M059J (cell line): ENCODE measurements around the gene WWOX. TPM values are rescaled to one million over a fixed set of nuclear protein-coding genes. Genes with fewer than 3 reads are reported as not detected.

Source experiments
- DNase-seq: peaks from one replicate; pipeline ENCODE4 v3.0.0-alpha.2; 2012; ENCODE audit warnings: low read depth
- total RNA-seq: library from RNA; depleted of rRNA; stranded (reverse); fragments of >200 nt; shearing (Covaris generic); gene quantifications from 2 replicates; pipeline ENCODE4 v1.2.3, GENCODE V29; 2014

WWOX gene
- total RNA-seq, 1 experiment from 2014 or later: 13.7 TPM

GRCh38 chr16:78465730-78466129, 366.3 kb downstream of the WWOX start:
- no peak for DNase-seq

- DNase-seq: no peak
Observed at GRCh38 chr16:78469787-78470186, 370.3 kb downstream of the WWOX start.

- DNase-seq: no peak
Observed at GRCh38 chr16:78473031-78473699, 373.7 kb downstream of the WWOX start.

- DNase-seq: no peak
Observed at GRCh38 chr16:78474762-78475161, 375.3 kb downstream of the WWOX start.

GRCh38 chr16:78476615-78477014, 377.2 kb downstream of the WWOX start:
- no peak for DNase-seq

GRCh38 chr16:78478267-78478861, 378.9 kb downstream of the WWOX start:
- no peak for DNase-seq

GRCh38 chr16:78479723-78480122, 380.3 kb downstream of the WWOX start:
- DNase-seq: no peak

- no peak for DNase-seq
Observed at GRCh38 chr16:78480588-78480987, 381.1 kb downstream of the WWOX start.

- DNase-seq: no peak
Observed at GRCh38 chr16:78483124-78483992, 383.9 kb downstream of the WWOX start.

- DNase-seq: no peak
Observed at GRCh38 chr16:78484509-78485058, 385.1 kb downstream of the WWOX start.

- no peak for DNase-seq
Observed at GRCh38 chr16:78485188-78485916, 385.9 kb downstream of the WWOX start.

GRCh38 chr16:78485917-78486257, 386.4 kb downstream of the WWOX start:
- no peak for DNase-seq

- no peak for DNase-seq
Observed at GRCh38 chr16:78487471-78487870, 388.0 kb downstream of the WWOX start.

- no peak for DNase-seq
Observed at GRCh38 chr16:78489072-78489471, 389.6 kb downstream of the WWOX start.

- DNase-seq: no peak
Observed at GRCh38 chr16:78489631-78490030, 390.2 kb downstream of the WWOX start.

- DNase-seq: no peak
Observed at GRCh38 chr16:78490431-78490830, 391.0 kb downstream of the WWOX start.

GRCh38 chr16:78490847-78491246, 391.4 kb downstream of the WWOX start:
- no peak for DNase-seq

GRCh38 chr16:78493573-78493972, 394.1 kb downstream of the WWOX start:
- DNase-seq: no peak

GRCh38 chr16:78494105-78494504, 394.7 kb downstream of the WWOX start:
- no peak for DNase-seq

GRCh38 chr16:78494674-78495073, 395.2 kb downstream of the WWOX start:
- no peak for DNase-seq

- DNase-seq: no peak
Observed at GRCh38 chr16:78496189-78496588, 396.7 kb downstream of the WWOX start.

GRCh38 chr16:78499399-78499798, 399.9 kb downstream of the WWOX start:
- DNase-seq: no peak
